ENCODE measurements around the gene ARHGAP18. TPM values are rescaled to one million over a fixed set of nuclear protein-coding genes. Genes with fewer than 3 reads are reported as not detected.

ARHGAP18 gene
- total RNA-seq, 1 donor from 2014 or later: 5.6 TPM

- H3K9me3 ChIP-seq (replicated peaks): no peaks in the 10 kb centered on the region
- no peak overlapping the region for H3K4me3 ChIP-seq
- H3K27ac ChIP-seq (replicated peaks): no peak overlapping the region
- H3K27me3 ChIP-seq (ENCODE audit: low read depth): no peaks in the 10 kb centered on the region
- H3K4me1 ChIP-seq: peaks cover 23% of the 10 kb centered on the region
- no peak for DNase-seq
- no peaks in the 10 kb centered on the region for H3K36me3 ChIP-seq
- TF ChIP-seq CTCF (IDR thresholded peaks at IDR 0.05; ENCODE audit: borderline replicate concordance): no peak
- intact Hi-C loops (cut with micrococcal nuclease): no loop called here
Observed at GRCh38 chr6:129725341-129725740, 15.4 kb upstream of the ARHGAP18 start.

GRCh38 chr6:129719692-129720091, 9.7 kb upstream of the ARHGAP18 start:
- no peak for DNase-seq
- Histone ChIP-seq H3K4me1 (peaks cover 9% of the 10 kb centered on the region), H3K27me3 (ENCODE audit: low read depth) (no peaks in the 10 kb centered on the region), H3K36me3 (no peaks in the 10 kb centered on the region), H3K27ac (replicated peaks) (no peak overlapping the region), H3K4me3 (no peak overlapping the region), H3K9me3 (replicated peaks) (no peaks in the 10 kb centered on the region)
- TF ChIP-seq CTCF (IDR thresholded peaks at IDR 0.05; ENCODE audit: borderline replicate concordance): no peak
- intact Hi-C loops (cut with micrococcal nuclease): no loop called here

DNA sequence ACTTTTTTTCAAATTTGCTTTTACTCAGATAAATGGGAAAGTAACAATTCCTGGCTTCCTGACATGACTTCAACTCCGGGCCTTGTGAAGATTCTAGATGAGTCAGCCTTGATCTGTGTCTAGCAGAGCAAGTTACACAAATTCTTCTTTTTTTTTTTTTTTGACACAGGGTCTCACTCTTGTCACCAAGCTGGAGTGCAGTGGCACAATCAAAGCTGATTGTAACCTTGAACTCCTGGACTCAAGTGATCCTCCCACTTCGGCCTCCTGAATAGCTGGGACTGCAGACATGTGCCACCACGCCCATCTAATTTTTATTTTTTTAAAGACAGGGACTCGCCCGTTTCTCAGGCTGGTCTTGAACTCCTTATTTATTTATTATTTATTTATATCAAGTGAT, 7.3 kb upstream of the ARHGAP18 start:
- DNase-seq: no peak
- Histone ChIP-seq H3K4me3 (no peak overlapping the region), H3K27me3 (ENCODE audit: low read depth) (no peaks in the 10 kb centered on the region), H3K4me1 (peaks cover 15% of the 10 kb centered on the region), H3K27ac (replicated peaks) (no peak overlapping the region), H3K9me3 (replicated peaks) (no peaks in the 10 kb centered on the region), H3K36me3 (no peaks in the 10 kb centered on the region)
- intact Hi-C loops (cut with micrococcal nuclease): no loop called here
- TF ChIP-seq CTCF (IDR thresholded peaks at IDR 0.05; ENCODE audit: borderline replicate concordance): no peak

DNA sequence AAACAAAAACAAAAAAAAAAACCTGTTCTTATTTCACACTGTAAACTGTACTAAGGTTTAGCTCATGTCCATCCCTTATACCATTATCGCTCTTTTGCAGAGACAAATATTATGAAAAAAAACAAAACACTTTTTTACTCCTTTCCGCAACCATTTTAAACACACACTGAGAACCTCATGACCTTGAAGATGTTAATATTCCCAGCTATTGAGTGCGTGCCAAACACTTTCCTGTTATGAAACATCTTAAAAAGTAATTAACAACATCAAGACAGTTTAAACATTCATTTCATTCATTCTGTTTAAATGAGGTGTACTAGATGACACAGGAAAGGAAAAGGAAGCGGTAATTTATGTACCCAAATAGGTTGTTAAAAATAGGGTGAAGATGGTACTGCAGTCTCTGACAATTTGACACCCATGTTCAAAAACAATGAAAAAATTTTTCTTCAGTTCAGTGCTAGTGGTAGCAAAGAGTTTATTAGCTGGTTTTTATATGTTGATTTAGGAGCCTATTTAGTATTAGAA, 3.9 kb upstream of the ARHGAP18 start:
- H3K27ac ChIP-seq (replicated peaks): peak overlapping the region; percentile 53
- no peaks in the 10 kb centered on the region for H3K36me3 ChIP-seq
- DNase-seq: no peak
- H3K9me3 ChIP-seq (replicated peaks): no peaks in the 10 kb centered on the region
- no peaks in the 10 kb centered on the region for H3K27me3 ChIP-seq (ENCODE audit: low read depth)
- peaks cover 36% of the 10 kb centered on the region for H3K4me1 ChIP-seq
- TF ChIP-seq CTCF (IDR thresholded peaks at IDR 0.05; ENCODE audit: borderline replicate concordance): no peak
- intact Hi-C loops (cut with micrococcal nuclease): no loop called here
- no peak overlapping the region for H3K4me3 ChIP-seq

- H3K4me3 ChIP-seq: no peak overlapping the region
- no peaks in the 10 kb centered on the region for H3K9me3 ChIP-seq (replicated peaks)
- no peaks in the 10 kb centered on the region for H3K27me3 ChIP-seq (ENCODE audit: low read depth)
- H3K27ac ChIP-seq (replicated peaks): no peak overlapping the region
- intact Hi-C loops (cut with micrococcal nuclease): no loop called here
- TF ChIP-seq CTCF (IDR thresholded peaks at IDR 0.05; ENCODE audit: borderline replicate concordance): no peak
- H3K4me1 ChIP-seq: peaks cover 38% of the 10 kb centered on the region
- no peak for DNase-seq
- no peaks in the 10 kb centered on the region for H3K36me3 ChIP-seq
Observed at GRCh38 chr6:129711271-129711631, 1.3 kb upstream of the ARHGAP18 start.
